Hematopoietic multipotent progenitor cell treated with erythropoietin and hydrocortisone succinate and interleukin-3 and kit ligand, for 4 days (in vitro differentiated cells): ENCODE results near the gene KMT2C.

Source experiments
- DNase-seq: peaks from one replicate; pipeline ENCODE4 v3.0.0-alpha.2; 2015

KMT2C gene

GRCh38 chr7:152095771-152096170, 340.0 kb downstream of the KMT2C start:
- DNase-seq, result no peak

GRCh38 chr7:152093717-152094116, 342.1 kb downstream of the KMT2C start:
- no peak for DNase-seq

DNA sequence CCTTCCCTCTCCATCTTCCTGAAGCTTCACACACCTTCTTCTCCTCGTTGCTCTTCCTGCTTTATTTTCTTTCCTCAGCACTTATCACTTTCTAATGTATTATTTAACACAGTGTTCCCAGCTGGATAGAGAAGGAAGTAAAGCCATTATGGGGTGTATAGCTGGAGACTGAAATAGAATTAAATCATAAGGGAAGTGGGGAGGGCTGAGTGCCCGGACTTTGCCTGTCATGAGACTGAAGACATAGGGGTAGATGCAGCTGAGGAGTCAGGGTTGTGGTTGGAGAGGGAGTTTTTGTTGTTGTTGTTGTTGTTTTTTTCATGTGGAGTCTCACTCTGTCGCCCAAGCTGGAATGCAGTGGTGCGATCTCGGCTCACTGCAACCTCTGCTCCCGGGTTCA, 345.1 kb downstream of the KMT2C start:
- DNase-seq, result no peak

GRCh38 chr7:152089183-152089582, 346.6 kb downstream of the KMT2C start:
- no peak for DNase-seq

- no peak for DNase-seq
Measured at GRCh38 chr7:152086513-152086912, 349.3 kb downstream of the KMT2C start.

DNA sequence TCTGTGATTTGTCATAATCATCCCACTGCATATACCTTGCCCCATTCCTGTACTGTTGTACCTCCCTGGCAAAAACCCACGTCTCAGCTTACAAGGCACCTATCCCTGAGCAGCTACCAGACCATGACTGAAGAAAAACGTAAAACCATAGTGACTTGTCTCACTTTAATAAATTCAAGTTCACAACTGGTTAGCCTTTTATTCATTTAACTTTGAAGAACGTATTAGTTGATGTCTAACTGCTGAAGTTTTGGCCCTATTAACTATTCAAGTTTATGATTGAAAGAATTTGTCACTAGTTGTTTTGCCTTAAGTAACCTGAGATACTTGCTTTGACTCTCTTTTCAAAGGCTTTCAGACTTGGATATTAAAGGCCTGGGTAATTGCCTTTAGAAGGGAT, 350.7 kb downstream of the KMT2C start:
- no peak for DNase-seq
